GM21717 (cell line): Measurements from ENCODE around the gene OST4.

Experiments
- ATAC-seq: cut with Tn5 transposase; IDR thresholded peaks from one replicate; pipeline ENCODE4 v1.9.1; 2021; ENCODE audit warnings: mild to moderate bottlenecking, moderate library complexity; ENCODE audit not compliant: unreplicated experiment

OST4 gene

DNA sequence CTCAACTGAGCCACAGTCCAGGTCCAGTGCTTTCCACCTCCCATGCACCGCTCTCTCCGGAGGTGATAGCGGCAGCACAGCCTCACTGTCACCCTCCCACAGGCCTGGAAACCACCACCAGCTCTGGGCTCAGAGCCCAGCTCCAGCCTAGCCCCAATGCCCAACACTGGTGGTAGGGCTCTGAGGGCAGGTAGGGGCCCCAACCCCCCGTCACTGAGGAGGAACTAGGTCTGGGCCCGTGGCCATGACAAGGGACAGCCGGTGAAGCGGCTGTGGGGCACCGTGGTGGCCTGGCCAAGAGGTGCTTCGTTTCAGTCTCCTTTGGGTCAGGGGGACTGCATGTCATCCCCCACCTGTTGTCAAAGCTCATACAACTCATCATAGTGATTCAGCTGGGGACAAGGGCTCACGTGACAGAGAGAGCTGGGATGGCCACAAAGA is 44.2 kb downstream of the OST4 start:
- no peak for ATAC-seq

GRCh38 chr2:27025861-27026851 is 45.3 kb downstream of the OST4 start:
- ATAC-seq = no peak

GRCh38 chr2:27025281-27025800 is 46.1 kb downstream of the OST4 start:
- no peak for ATAC-seq

- ATAC-seq = no peak
These were observed 46.6 kb downstream of the OST4 start for GRCh38 chr2:27024812-27025211.

DNA sequence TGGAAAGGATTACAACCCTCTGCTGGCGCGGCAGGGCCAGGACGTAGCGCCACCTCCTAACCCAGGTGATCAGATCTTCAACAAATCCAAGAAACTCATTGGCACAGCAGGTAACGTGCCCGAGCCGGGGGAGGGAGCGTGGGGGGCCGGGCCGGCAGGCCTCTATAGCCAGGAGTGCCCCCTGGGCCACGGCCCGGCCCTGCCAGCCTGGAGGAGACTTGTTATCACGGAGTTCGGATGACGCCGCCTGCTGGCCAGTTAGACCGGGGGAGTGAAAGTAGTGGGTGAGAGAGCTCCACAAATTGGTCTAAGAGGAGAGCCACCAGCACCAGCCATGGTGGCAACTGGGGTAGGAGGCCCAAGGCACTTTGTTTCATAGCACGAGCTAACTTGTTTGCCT is 47.3 kb downstream of the OST4 start:
- no peak for ATAC-seq

GRCh38 chr2:27023740-27024139 is 47.7 kb downstream of the OST4 start:
- ATAC-seq = no peak

DNA sequence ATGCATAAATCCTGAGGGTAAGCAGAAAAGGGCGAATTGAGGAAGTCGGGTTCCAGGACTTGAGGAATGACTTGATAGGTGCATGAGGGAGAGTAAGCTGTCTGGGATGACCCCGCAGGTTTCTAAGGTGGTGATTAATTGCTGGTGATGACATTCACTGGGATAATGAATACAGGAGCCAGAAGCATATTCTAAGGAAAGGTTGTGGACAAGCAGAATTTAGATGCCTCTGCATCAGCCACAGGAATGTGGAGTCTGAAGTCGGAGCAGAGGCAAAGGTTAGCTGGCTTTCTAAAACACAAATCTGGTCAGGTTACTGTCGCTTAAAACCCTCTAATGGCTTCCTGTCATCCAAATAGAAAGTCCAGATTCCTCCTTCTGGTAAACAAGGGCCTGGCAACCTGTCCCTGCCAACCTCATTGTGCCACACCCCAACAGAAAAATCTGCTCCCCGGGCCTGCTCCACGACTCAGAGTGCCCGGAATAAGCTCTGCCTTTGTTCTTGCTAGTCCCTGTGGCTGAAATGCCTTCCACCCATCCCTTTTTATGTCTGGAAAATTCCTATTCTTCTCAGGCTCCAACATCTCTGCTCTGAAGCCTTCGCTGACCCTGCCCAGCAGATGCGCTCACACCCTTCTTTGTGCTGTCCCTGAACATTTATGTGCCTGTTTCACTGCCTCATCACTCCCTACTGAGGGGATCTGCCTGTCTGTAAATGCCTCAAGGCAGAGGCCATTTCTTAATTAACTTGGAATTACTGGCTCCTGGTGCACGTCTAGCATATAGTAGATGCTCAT is 50.0 kb downstream of the OST4 start:
- no peak for ATAC-seq
